Brain microvascular endothelial cell (primary cell): ENCODE data around the gene PPCS.
"Not testable (repeated sequence)": the region's sequence is repeated elsewhere in the genome, so short reads cannot be mapped to it uniquely, and the experiment has no call there.

Experiments
- DNase-seq: peaks from one replicate; pipeline ENCODE4 v3.0.0-alpha.2; 2020
- H3K27ac ChIP-seq: fragments of 250-450 bp; sonication (Bioruptor Pico); 2 replicates; pipeline ENCODE4 v1.5.1; 2020; ENCODE audit warnings: mild to moderate bottlenecking, moderate library complexity
- H3K27me3 ChIP-seq: fragments of 250-450 bp; sonication (Bioruptor Pico); replicated peaks from 2 replicates; pipeline ENCODE4 v1.5.1; 2020; ENCODE audit warnings: mild to moderate bottlenecking
- H3K36me3 ChIP-seq: fragments of 250-450 bp; sonication (Bioruptor Pico); replicated peaks from 2 replicates; pipeline ENCODE4 v1.5.1; 2020; ENCODE audit warnings: mild to moderate bottlenecking
- H3K4me3 ChIP-seq: 2 replicates; pipeline ENCODE4 v1.5.1; 2011; ENCODE audit warnings: low read depth, mild to moderate bottlenecking, control low read depth, low read length, moderate library complexity
- CTCF ChIP-seq: IDR thresholded peaks from 2 replicates; pipeline ENCODE4 v1.5.1; 2011; ENCODE audit warnings: low read depth, mild to moderate bottlenecking, moderate library complexity, low read length, control low read depth, inconsistent platforms; ENCODE audit errors: missing control alignments
- in situ Hi-C: cut with HindIII; loops from 2 replicates; pipeline ENCODE4 v1.10.0; 2017; ENCODE audit warnings: low sequenced_read_pairs, low pct_ligation_motif_present

PPCS gene

GRCh38 chr1:42482635-42483153 is 26.4 kb downstream of the PPCS start:
- no peak for TF ChIP-seq CTCF
- H3K27ac ChIP-seq = no peak overlapping the region
- DNase-seq = no peak
- in situ Hi-C loops = no loop called here
- H3K36me3 ChIP-seq = no peaks in the 10 kb centered on the region
- H3K27me3 ChIP-seq = no peaks in the 10 kb centered on the region
- H3K4me3 ChIP-seq = no peak overlapping the region

GRCh38 chr1:42484382-42484781 is 28.0 kb downstream of the PPCS start:
- peak; percentile 91 for DNase-seq
- Histone ChIP-seq H3K4me3 (no peak overlapping the region), H3K27me3 (no peaks in the 10 kb centered on the region), H3K27ac (peak overlapping the region; percentile 46), H3K36me3 (no peaks in the 10 kb centered on the region)
- in situ Hi-C loops = no loop called here
- TF ChIP-seq CTCF = no peak

GRCh38 chr1:42490237-42490636 is 33.9 kb downstream of the PPCS start:
- in situ Hi-C loops = no loop called here
- Histone ChIP-seq H3K36me3 (no peaks in the 10 kb centered on the region), H3K27ac (no peak overlapping the region), H3K27me3 (no peaks in the 10 kb centered on the region), H3K4me3 (no peak overlapping the region)
- no peak for DNase-seq
- TF ChIP-seq CTCF = no peak

GRCh38 chr1:42502031-42502430 is 45.7 kb downstream of the PPCS start:
- not testable (repeated sequence) for DNase-seq, H3K4me3 ChIP-seq

GRCh38 chr1:42504535-42505128 is 48.3 kb downstream of the PPCS start:
- no peak overlapping the region for H3K27ac ChIP-seq
- no peaks in the 10 kb centered on the region for H3K27me3 ChIP-seq
- H3K4me3 ChIP-seq = no peak overlapping the region
- no peaks in the 10 kb centered on the region for H3K36me3 ChIP-seq
- in situ Hi-C loops = no loop called here
- no peak for DNase-seq
- no peak for TF ChIP-seq CTCF

More at GRCh38 chr1:42502031-42502430, 45.7 kb downstream of the PPCS start:
- in situ Hi-C loops, H3K27me3 ChIP-seq, H3K36me3 ChIP-seq, H3K27ac ChIP-seq: not testable (repeated sequence)

GRCh38 chr1:42506576-42506975 is 50.2 kb downstream of the PPCS start:
- no peak overlapping the region for H3K27ac ChIP-seq
- no peak overlapping the region for H3K4me3 ChIP-seq
- H3K27me3 ChIP-seq = no peaks in the 10 kb centered on the region
- no peaks in the 10 kb centered on the region for H3K36me3 ChIP-seq
- no peak for TF ChIP-seq CTCF
- in situ Hi-C loops = no loop called here
- DNase-seq = no peak
